ENCODE results near the gene ERC2.

Gene ERC2

DNA sequence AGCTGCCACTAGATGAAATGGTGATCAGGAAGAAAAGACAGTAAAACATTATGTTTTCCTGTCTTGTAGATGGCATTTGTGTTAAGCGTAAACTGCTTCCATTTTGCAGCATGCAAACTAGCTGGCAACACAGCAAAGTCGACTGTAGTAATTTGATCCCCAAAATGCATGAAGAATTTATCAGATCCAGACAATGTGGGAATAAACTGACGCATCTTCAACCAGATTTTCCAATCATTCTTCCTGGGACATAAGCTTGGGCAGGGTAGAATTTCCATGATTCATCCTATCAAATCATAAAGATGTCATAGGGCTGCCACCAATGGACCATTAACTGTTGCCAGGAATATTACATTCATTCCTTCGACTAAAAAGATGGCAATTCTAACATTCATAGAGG lies 260.3 kb downstream of the ERC2 start:
- DNase-seq (ENCODE audit: low read depth), result no peak
- no peak overlapping the region for H3K4me3 ChIP-seq (ENCODE audit: low read depth, low read length)
- TF ChIP-seq, protein P1, sequence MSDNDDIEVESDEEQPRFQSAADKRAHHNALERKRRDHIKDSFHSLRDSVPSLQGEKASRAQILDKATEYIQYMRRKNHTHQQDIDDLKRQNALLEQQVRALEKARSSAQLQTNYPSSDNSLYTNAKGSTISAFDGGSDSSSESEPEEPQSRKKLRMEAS (IDR thresholded peaks at IDR 0.05; ENCODE audit: low read depth, low read length), result no peak
- TF ChIP-seq POLR2A (IDR thresholded peaks at IDR 0.05; ENCODE audit: extremely low read depth, insufficient read length), result no peak
- TF ChIP-seq, protein P2, sequence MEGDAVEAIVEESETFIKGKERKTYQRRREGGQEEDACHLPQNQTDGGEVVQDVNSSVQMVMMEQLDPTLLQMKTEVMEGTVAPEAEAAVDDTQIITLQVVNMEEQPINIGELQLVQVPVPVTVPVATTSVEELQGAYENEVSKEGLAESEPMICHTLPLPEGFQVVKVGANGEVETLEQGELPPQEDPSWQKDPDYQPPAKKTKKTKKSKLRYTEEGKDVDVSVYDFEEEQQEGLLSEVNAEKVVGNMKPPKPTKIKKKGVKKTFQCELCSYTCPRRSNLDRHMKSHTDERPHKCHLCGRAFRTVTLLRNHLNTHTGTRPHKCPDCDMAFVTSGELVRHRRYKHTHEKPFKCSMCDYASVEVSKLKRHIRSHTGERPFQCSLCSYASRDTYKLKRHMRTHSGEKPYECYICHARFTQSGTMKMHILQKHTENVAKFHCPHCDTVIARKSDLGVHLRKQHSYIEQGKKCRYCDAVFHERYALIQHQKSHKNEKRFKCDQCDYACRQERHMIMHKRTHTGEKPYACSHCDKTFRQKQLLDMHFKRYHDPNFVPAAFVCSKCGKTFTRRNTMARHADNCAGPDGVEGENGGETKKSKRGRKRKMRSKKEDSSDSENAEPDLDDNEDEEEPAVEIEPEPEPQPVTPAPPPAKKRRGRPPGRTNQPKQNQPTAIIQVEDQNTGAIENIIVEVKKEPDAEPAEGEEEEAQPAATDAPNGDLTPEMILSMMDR (IDR thresholded peaks at IDR 0.05; ENCODE audit: low read depth, low read length), result no peak

DNA sequence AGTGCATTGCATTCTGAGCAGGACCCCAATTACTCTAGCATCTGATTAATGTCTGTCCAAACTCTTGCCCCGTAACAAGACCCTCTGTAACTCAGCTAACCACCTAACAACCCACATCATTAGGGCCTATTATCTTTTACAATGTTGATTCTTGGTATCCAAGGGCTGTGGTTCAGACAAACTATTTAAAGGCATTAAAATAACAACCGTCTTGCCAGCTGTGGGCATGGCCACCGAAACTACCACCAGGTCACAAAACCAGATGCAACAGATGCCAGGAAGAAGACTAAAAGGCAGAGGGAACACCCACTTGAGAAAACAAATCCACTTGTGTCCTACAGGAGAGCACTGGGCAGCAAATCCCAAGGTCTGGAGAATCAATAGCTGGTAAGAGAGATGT lies 262.9 kb downstream of the ERC2 start:
- no peak overlapping the region for H3K4me3 ChIP-seq (ENCODE audit: low read depth, low read length)
- TF ChIP-seq MYC (IDR thresholded peaks at IDR 0.05; ENCODE audit: low read depth, low read length) (no peak), POLR2A (IDR thresholded peaks at IDR 0.05; ENCODE audit: extremely low read depth, insufficient read length) (no peak)
- TF ChIP-seq, protein P1 (IDR thresholded peaks at IDR 0.05; ENCODE audit: low read depth, low read length), result no peak
- TF ChIP-seq, protein P2 (IDR thresholded peaks at IDR 0.05; ENCODE audit: low read depth, low read length), result no peak
- no peak for DNase-seq (ENCODE audit: low read depth)

DNA sequence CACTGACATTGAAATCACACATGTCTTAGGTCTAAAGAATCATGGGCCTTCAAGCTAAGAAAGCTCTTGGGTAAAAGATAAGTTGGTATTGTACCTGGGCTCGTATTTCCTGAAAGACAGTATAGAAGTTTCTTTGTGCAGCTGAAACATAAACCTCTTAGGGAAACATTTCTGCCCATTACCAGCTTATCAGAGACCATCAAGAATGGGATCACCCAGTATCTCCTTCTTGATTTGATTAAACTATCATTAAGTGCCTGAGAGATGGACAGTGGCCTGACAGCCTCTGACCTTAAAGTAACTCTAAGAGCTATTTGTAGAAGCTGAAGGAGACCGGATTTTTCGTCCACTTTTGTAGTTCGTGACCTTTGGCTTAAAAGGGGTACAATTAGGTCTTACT lies 265.3 kb downstream of the ERC2 start:
- no peak for DNase-seq (ENCODE audit: low read depth)
- TF ChIP-seq POLR2A (IDR thresholded peaks at IDR 0.05; ENCODE audit: extremely low read depth, insufficient read length), result no peak
- TF ChIP-seq, protein P1 (IDR thresholded peaks at IDR 0.05; ENCODE audit: low read depth, low read length), result no peak
- no peak for TF ChIP-seq MYC (IDR thresholded peaks at IDR 0.05; ENCODE audit: low read depth, low read length)
- TF ChIP-seq, protein P2 (IDR thresholded peaks at IDR 0.05; ENCODE audit: low read depth, low read length), result no peak
- H3K4me3 ChIP-seq (ENCODE audit: low read depth, low read length), result no peak overlapping the region

DNA sequence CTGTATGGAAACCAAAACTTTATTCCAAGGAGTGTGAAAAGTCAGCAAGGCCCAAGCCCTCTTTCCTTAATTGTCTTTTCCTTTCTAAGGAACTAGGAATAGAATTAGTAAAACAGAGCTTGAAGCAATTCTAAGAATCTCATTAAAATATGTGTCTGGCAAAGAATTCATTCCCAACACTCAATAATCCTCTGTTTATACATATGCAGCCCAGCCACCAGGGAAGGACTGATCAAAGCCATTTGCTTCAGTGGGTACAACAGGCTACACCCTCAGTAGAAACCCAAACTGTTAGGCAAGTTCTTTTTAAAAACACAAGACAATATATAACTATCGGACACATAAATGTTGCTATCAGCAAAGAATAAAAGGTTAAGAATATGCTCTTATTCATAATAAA lies 266.9 kb downstream of the ERC2 start:
- TF ChIP-seq POLR2A (IDR thresholded peaks at IDR 0.05; ENCODE audit: extremely low read depth, insufficient read length), result no peak
- TF ChIP-seq MYC (IDR thresholded peaks at IDR 0.05; ENCODE audit: low read depth, low read length), result no peak
- TF ChIP-seq, protein P2 (IDR thresholded peaks at IDR 0.05; ENCODE audit: low read depth, low read length), result no peak
- no peak overlapping the region for H3K4me3 ChIP-seq (ENCODE audit: low read depth, low read length)
- DNase-seq (ENCODE audit: low read depth), result no peak

DNA sequence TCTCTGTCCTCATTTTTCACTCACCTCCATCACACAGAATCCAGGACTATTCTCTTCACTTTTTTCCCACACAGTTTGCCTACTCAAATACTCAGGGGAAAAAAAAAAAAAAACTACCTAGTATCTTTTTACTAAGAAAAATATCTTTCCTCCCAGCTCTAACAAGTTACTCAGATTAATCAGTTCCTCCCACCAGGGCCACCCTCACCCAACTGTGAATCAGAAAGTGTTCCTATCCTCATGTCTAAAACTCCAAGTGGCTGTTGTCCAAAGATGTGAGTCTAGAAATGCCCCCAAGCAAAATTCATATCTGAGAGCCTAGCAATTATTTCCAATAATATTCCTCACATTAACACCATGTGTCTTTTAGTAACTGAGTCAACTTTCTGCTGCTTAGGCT lies 268.0 kb downstream of the ERC2 start:
- no peak for TF ChIP-seq POLR2A (IDR thresholded peaks at IDR 0.05; ENCODE audit: extremely low read depth, insufficient read length)
- TF ChIP-seq, protein P2 (IDR thresholded peaks at IDR 0.05; ENCODE audit: low read depth, low read length), result no peak
- no peak for TF ChIP-seq MYC (IDR thresholded peaks at IDR 0.05; ENCODE audit: low read depth, low read length)
- TF ChIP-seq, protein P1 (IDR thresholded peaks at IDR 0.05; ENCODE audit: low read depth, low read length), result no peak
- DNase-seq (ENCODE audit: low read depth), result no peak
- no peak overlapping the region for H3K4me3 ChIP-seq (ENCODE audit: low read depth, low read length)

DNA sequence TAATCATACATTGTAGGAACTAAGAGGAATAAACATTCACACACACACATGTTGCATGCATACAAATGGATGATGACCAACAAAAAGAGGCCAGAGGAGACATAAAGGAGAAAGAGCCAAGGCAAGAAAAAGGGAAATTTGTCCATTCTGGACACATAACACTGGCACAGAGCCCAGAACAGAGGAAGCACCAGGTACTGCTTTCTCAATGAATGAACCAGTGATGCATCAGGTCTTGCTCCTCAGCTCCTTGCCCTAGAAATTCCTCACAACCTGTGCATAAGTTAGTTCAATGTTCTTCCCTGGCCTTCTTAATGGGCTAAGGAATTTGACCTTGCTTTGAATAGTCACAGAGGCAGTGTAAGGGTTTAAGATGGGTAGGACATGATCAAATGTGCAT lies 270.3 kb downstream of the ERC2 start:
- TF ChIP-seq, protein P1 (IDR thresholded peaks at IDR 0.05; ENCODE audit: low read depth, low read length), result no peak
- TF ChIP-seq POLR2A (IDR thresholded peaks at IDR 0.05; ENCODE audit: extremely low read depth, insufficient read length), result no peak
- no peak for TF ChIP-seq MYC (IDR thresholded peaks at IDR 0.05; ENCODE audit: low read depth, low read length)
- TF ChIP-seq, protein P2 (IDR thresholded peaks at IDR 0.05; ENCODE audit: low read depth, low read length), result no peak
- DNase-seq (ENCODE audit: low read depth), result no peak
- no peak overlapping the region for H3K4me3 ChIP-seq (ENCODE audit: low read depth, low read length)

Data from NB4 (cell line).